ENCODE measurements around the gene POLR3H. TPM values are rescaled to one million over a fixed set of nuclear protein-coding genes. Genes with fewer than 3 reads are reported as not detected.

Gene POLR3H
- polyA plus RNA-seq, 1 donor from 2014 or later: 28.0 TPM

GRCh38 chr22:41537203-41537602 is 7.1 kb downstream of the POLR3H start:
- Histone ChIP-seq H3F3A (ENCODE audit: insufficient read depth, low read length, poor library complexity, severe bottlenecking) (no peaks in the 10 kb centered on the region), H3K27ac (ENCODE audit: low read length) (no peak overlapping the region), H3K9ac (ENCODE audit: low read length) (no peak overlapping the region), H3K9me2 (ENCODE audit: insufficient read depth, low read length) (no peaks in the 10 kb centered on the region), H3K79me2 (replicated peaks; ENCODE audit: insufficient read depth, low read length) (peaks cover 12% of the 10 kb centered on the region), H3K4me3 (ENCODE audit: low read length) (no peak overlapping the region), H3K9me3 (ENCODE audit: low read length) (no peaks in the 10 kb centered on the region), H2AFZ (ENCODE audit: low read depth, low read length) (no peak overlapping the region), H3K36me3 (ENCODE audit: insufficient read depth, low read length) (no peaks in the 10 kb centered on the region), H4K20me1 (ENCODE audit: insufficient read depth) (no peaks in the 10 kb centered on the region), H3K27me3 (ENCODE audit: insufficient read depth, low read depth, low read length) (no peaks in the 10 kb centered on the region), H3K4me2 (ENCODE audit: low read length) (no peak overlapping the region)
- TF ChIP-seq EP300 (conservative IDR thresholded peaks at IDR 0.05; ENCODE audit: poor library complexity, severe bottlenecking) (no peak), REST (IDR thresholded peaks at IDR 0.05; ENCODE audit: borderline replicate concordance) (no peak), TAF1 (IDR thresholded peaks at IDR 0.05; ENCODE audit: low read depth) (no peak)

GRCh38 chr22:41535244-41535643 is 9.0 kb downstream of the POLR3H start:
- TF ChIP-seq EZH2 (IDR thresholded peaks at IDR 0.05; ENCODE audit: borderline replicate concordance, insufficient read depth, low read length, poor library complexity, severe bottlenecking) (no peak), REST (IDR thresholded peaks at IDR 0.05; ENCODE audit: borderline replicate concordance) (no peak)
- H3K27me3 ChIP-seq (ENCODE audit: insufficient read depth, low read depth, low read length): no peaks in the 10 kb centered on the region
- H3K27ac ChIP-seq (ENCODE audit: low read length): no peak overlapping the region
- H3K9me2 ChIP-seq (ENCODE audit: insufficient read depth, low read length): no peaks in the 10 kb centered on the region
- no peak overlapping the region for H3K4me3 ChIP-seq (ENCODE audit: low read length)
- no peak overlapping the region for H3K4me2 ChIP-seq (ENCODE audit: low read length)
- H3K9ac ChIP-seq (ENCODE audit: low read length): no peak overlapping the region
- no peaks in the 10 kb centered on the region for H3K36me3 ChIP-seq (ENCODE audit: insufficient read depth, low read length)
- H2AFZ ChIP-seq (ENCODE audit: low read depth, low read length): no peak overlapping the region
- H3K9me3 ChIP-seq (ENCODE audit: low read length): no peaks in the 10 kb centered on the region
- H4K20me1 ChIP-seq (ENCODE audit: insufficient read depth): no peaks in the 10 kb centered on the region
- peaks cover 3% of the 10 kb centered on the region for H3K79me2 ChIP-seq (replicated peaks; ENCODE audit: insufficient read depth, low read length)
- no peaks in the 10 kb centered on the region for H3F3A ChIP-seq (ENCODE audit: insufficient read depth, low read length, poor library complexity, severe bottlenecking)

- H3K4me3 ChIP-seq (ENCODE audit: low read length): no peak overlapping the region
- H2AFZ ChIP-seq (ENCODE audit: low read depth, low read length): no peak overlapping the region
- H3K4me2 ChIP-seq (ENCODE audit: low read length): no peak overlapping the region
- H3K36me3 ChIP-seq (ENCODE audit: insufficient read depth, low read length): no peaks in the 10 kb centered on the region
- H4K20me1 ChIP-seq (ENCODE audit: insufficient read depth): no peaks in the 10 kb centered on the region
- no peak for TF ChIP-seq EZH2 (IDR thresholded peaks at IDR 0.05; ENCODE audit: borderline replicate concordance, insufficient read depth, low read length, poor library complexity, severe bottlenecking)
- TF ChIP-seq POLR2AphosphoS5 (IDR thresholded peaks at IDR 0.05): no peak
- no peak for TF ChIP-seq CTCF (IDR thresholded peaks at IDR 0.05; ENCODE audit: poor library complexity, severe bottlenecking)
- TF ChIP-seq EP300 (conservative IDR thresholded peaks at IDR 0.05; ENCODE audit: poor library complexity, severe bottlenecking): no peak
- no peak for TF ChIP-seq MXI1 (conservative IDR thresholded peaks at IDR 0.05; ENCODE audit: poor library complexity, severe bottlenecking)
- no peak for TF ChIP-seq REST (IDR thresholded peaks at IDR 0.05; ENCODE audit: borderline replicate concordance)
- no peak for TF ChIP-seq TAF1 (IDR thresholded peaks at IDR 0.05; ENCODE audit: low read depth)
- no peaks in the 10 kb centered on the region for H3F3A ChIP-seq (ENCODE audit: insufficient read depth, low read length, poor library complexity, severe bottlenecking)
- peaks cover 3% of the 10 kb centered on the region for H3K79me2 ChIP-seq (replicated peaks; ENCODE audit: insufficient read depth, low read length)
- H3K9me2 ChIP-seq (ENCODE audit: insufficient read depth, low read length): no peaks in the 10 kb centered on the region
- H3K27ac ChIP-seq (ENCODE audit: low read length): no peak overlapping the region
- H3K9ac ChIP-seq (ENCODE audit: low read length): no peak overlapping the region
- no peaks in the 10 kb centered on the region for H3K27me3 ChIP-seq (ENCODE audit: insufficient read depth, low read depth, low read length)
- H3K9me3 ChIP-seq (ENCODE audit: low read length): no peaks in the 10 kb centered on the region
These were observed 10.1 kb downstream of the POLR3H start for GRCh38 chr22:41534219-41534618.

All from neural cell (in vitro differentiated cells).